Tongue (tissue), 2 donors: ENCODE measurements around the gene FOXC2. TPM values are rescaled to one million over a fixed set of nuclear protein-coding genes. Genes with fewer than 3 reads are reported as not detected.
A peak's percentile ranks its signal among the peaks of the same experiment; 100 is the strongest.
"Not testable (repeated sequence)": the region's sequence is repeated elsewhere in the genome, so short reads cannot be mapped to it uniquely, and the experiment has no call there.

Experiments
- DNase-seq: peaks from one replicate; pipeline ENCODE4 v3.0.0-alpha.2; 2015
- total RNA-seq: library from RNA; depleted of rRNA; stranded (reverse); fragments of >200 nt; gene quantifications from one replicate; pipeline ENCODE4 v1.2.3, GENCODE V29; 2014

FOXC2 gene
- total RNA-seq, 1 donor from 2014 or later, result 1.0 TPM

DNA sequence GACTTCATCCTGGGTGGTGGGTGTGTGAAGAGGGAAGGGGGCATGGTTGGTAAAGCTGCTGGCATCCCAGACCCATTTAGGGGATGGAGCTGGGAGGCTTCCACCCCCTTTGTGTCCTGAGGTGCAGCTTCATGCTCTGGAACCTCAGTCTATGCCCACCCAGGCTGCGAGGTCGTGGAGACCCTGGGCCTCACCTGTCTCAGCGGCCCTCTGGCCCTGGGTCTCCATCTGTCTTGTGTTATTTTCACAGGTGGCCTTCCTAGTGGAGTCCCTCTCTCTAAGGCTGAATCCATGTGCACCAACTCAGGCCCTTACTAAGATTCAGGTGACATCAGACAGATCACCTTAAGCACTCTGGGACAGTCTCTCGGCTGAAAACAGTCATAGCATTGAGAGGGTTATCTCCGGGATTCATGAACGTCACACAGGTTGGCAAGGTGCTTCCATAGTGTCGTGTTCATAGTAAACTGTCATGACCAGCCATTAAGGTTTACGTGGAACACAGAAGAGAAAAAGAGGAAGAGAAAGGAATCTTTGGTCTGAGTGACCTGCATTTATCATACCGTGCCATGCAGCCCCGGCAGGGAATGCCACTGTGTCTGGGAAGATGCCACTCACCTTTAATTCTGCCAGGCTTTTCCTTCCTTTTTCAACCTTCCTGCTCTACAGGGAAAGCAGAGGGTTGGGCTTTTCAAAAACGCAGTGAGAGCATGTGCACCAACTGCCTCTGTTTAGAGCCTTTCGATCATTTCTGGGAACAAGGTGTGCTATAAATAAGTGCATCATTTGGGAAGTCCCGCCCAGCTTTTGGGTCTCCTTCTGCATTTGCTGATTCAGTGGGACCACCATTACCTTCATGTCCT is 7.2 kb downstream of the FOXC2 start:
- DNase-seq, result no peak

DNA sequence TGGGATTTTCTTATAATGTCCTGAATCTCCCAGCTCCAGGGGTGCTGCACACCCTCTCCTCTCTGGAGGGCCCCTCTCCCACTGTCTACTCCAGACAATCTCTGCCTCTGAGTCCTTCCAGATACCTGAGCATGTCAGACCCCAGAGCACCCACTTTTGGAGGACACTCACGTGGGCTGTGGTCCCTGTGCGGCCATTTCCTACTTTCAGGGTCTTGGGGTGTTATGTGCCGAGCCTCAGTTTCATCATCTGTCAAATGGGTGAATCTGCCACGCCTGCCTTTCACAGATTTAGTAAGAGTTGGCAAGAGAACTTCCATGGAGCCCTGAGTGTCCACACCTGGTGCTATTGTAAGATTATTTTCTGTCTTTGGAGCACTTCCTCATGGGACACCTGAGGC is 8.0 kb downstream of the FOXC2 start:
- DNase-seq, result no peak

DNA sequence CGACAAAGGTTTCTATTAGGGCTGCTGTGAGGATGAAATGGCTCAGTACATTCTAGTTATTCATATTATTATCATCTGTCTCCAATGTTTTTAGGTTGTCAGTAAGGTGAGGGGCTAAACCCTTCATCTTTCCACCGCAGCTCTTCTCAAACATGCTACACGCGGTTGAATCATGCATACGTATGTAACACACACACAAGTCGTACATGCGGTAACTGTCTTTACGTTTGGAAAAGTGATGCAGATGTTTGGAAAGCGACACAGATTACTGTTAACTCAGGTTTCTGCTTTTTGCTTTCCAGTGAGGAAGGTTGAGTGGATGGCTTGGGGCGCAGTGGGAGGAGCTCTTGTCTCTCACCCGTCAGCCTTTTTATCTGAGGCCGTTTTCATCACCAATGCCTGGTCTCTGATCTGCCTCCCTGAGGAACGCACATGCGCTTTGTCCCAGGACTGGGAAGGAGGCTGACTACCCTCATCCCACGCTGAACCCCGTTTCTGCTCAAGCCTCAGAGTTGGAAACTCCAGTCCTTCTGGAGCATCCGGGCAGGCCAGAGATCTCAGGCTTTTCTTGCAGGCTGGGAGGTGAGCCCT is 8.6 kb downstream of the FOXC2 start:
- DNase-seq, result no peak

DNA sequence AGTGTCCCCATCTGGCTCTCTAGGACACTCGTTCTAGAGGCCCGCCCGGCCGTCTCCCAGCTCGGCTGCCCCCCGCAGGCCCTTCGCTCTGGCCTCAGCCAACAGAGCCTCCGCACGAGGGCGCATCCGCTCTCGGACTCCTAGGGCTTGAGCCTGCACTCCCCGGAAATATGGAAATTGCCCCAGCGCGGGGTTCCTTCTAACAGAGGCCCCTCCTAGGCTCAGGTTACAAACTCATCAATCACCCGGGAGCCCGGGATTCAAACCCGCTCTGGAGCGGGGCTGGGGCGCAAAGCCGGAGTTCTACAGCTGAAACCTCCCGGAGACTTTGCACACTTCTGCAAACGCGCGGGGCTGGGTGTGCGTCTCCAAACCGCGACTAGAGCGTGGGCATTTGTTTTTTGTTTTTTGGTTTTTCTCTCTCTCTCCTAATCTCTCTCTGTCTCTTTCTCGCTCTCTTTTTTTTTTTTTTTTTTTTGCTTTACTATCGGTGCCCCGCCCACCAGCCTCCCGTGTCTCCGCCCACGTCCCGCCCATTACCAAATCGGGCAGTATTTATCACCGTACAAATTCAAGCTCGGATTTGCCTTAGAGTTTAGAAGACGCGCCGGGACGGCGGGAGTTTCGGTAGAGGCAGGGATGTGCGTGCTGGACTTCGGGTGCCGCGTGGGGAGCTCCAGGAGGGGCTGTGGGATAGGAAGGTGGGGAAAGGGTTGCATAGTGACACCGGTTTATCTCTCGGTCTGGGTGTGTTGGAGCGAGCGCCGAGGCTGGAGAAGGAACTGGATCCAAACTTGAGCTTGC is 9.3 kb downstream of the FOXC2 start:
- peak; percentile 81 for DNase-seq

GRCh38 chr16:86576591-86577313 is 10.1 kb downstream of the FOXC2 start:
- DNase-seq, result no peak

- no peak for DNase-seq
Observed at GRCh38 chr16:86577314-86577971, 10.8 kb downstream of the FOXC2 start.

DNA sequence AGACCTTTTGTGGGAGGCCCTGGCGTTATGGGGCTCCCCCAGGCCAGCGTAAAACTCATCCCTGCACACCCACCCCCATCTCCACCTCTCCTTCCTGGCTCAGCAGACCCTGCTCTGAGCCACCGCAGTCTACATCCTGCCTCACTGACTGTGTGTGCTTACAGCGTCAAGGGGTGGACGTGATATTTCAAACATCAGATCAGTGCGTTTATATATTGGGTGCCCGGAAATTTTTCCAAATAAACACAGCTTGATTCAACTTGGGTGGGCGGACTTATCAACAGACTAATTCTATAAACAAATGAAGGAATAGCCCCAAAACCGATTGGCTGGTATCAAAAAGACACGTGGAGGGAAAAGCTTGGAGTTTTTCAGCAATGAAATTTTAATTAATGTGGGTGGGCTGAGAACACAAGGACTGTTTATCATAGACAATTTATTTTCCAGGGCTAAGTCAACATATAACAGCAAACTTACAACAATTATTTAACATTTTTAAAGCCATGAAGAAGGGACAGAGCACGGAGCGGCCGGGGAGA is 11.5 kb downstream of the FOXC2 start, which contains the start of gene FOXL1:
Gene FOXL1 (plus strand): TSS at position 489 of the 539 bp plus-strand sequence. CDS start 175 bp downstream, outside the sequence.
- no peak for DNase-seq

- no peak for DNase-seq
Observed at GRCh38 chr16:86578611-86579267, 12.1 kb downstream of the FOXC2 start.

DNA sequence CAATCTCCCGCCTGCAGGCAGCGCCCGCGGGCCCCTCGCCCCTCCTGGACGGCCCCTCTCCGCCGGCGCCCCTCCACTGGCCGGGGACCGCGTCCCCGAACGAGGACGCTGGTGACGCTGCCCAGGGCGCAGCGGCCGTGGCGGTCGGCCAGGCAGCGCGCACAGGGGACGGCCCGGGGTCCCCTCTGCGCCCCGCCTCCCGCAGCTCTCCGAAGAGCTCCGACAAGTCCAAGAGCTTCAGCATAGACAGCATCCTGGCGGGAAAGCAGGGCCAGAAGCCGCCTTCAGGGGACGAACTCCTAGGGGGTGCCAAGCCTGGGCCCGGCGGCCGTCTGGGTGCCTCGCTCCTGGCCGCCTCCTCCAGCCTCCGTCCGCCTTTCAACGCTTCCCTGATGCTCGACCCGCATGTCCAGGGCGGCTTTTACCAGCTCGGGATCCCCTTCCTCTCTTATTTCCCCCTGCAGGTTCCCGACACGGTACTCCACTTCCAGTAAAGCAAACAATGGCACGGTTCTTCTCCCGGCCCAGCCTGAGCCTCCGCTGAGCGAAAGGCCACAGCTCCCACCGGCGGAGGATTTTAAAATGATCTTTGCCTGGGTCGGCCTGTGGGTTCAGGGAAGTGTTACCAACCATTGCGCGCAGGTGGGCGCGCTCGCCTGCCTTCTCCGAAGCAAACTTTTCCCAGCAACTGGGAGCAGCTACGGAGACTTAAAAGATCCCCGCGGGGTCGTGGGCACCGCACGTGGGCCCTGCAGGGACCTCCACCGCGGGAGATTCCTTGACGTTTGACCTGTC is 12.8 kb downstream of the FOXC2 start:
- DNase-seq, result no peak

GRCh38 chr16:86580063-86580790 is 13.6 kb downstream of the FOXC2 start:
- no peak for DNase-seq

GRCh38 chr16:86580791-86581170 is 14.2 kb downstream of the FOXC2 start:
- DNase-seq, result no peak

GRCh38 chr16:86581458-86581857 is 14.8 kb downstream of the FOXC2 start:
- no peak for DNase-seq

DNA sequence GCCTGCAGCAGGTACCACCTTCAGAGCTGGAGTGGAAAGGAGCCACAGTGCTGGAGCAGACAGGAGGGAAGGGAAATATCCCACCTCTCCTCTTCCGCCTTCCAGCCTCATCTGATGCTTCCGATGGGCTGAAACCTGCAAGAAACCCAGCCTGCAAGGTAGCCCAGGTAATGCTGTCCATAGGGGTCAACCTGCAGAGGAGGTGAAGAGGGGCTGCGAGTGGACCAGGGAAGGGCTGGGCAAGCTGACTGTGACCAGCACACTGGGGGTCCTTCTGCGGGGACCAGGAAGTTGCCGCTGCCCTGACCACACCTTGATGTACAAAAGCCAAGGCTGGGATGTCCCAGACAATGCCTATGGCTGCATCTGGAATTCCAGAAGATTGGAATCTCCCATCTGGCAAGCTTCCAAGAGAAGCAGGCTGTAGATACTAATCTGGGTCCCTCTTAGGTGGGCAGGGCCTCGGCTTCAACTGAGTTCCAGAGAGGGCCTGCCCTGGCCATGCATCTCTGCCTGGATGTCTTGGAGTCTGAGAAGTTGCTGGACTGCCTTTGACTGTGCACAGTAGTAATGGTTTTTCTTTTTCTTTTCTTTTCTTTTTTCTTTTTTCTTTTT is 17.5 kb downstream of the FOXC2 start:
- DNase-seq, result no peak

DNA sequence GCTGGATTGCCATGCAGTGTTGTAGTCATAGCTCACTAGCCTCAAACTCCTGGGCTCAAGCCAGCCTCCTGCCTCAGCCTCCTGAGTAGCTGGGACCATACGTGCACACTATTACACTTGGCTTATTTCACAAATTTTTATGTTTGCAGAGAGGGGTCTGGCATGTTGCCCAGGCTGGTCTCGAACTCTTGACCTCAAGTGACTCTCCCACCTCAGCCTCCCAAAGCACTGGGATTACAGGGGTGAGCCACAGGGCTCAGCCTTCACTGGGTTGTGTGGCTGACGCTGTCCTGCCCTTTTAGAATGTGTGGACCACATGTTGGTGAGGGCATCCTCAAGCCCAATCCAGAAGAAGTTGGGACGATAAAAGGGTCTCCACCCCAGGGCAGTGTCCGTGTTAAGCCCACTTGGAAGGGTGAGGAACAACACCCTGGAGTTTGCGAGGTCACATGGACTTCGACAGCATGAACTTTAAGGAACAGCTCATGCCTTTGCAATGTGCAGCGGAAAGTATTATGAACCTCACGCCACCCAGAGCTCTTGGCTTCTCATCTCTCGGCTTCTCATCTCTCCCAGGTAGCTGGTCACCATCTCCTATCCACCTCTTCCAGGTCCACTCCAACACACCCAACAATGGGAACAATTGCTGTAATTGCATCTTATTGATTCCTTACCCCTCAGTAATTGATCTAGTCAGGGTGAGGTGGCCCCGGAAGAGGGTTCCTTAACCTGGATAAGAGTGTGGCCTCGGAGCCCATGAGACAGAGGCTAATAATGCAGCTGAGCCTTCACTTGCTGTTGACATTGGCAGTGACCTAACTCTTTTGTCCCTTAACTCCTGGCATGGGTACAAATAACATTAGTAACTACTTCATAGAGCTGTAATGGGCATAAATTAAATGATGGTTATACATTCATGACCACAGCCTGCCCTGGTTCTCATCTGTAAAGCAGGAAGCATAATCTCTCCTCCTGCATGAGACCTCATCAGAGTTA is 18.4 kb downstream of the FOXC2 start:
- DNase-seq, result no peak

DNA sequence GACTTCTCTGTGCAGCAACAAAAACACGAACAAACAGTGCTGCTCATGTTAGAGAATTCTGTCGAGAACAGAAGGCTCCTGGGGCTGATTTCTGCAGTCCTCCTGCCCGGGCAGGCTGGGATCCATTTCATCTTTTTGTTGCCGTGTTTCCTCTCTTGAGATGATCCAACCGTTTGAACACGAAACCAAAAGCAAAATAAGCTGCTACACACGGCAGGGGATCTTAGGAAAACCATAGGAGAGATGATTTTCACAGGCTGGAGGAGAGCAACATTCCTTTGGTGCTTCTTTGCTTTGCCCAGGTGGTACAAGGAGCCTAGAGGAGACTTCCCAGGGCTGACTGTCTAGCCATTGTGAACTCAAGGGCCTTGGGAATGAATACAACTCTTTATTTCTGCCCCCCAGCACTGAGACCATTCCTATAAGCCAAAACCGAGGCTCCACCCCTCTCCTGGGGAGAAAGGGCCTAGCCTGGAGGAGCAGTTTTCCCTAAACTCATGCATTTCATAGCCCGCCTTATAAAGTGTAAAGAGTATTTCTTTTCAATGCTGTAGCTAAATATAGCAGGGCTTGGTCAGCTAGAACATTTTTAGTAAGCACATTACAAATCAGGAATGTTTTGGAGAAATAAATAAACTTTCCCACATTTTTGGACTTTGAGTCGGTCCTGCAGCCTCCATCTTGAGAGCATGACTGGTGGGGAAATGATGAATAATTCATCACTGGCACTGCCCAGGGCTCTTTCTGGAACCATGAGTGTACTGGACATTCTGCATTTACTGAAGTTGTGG is 19.4 kb downstream of the FOXC2 start:
- no peak for DNase-seq

DNA sequence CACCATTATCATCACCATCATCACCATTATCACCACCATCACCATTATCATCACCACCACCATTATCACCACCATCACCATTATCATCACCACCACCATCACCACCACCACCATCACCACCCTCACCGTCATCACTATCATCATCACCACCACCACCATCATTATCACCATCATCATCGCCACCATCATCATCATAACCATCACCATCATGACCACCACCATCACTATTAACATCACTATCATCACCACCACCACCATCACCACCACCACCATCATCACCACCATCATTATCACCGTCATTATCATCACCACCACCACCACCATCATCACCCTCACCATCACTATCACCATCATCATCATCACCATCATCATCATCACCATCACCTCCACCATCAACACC is 20.9 kb downstream of the FOXC2 start:
- no peak for DNase-seq

DNA sequence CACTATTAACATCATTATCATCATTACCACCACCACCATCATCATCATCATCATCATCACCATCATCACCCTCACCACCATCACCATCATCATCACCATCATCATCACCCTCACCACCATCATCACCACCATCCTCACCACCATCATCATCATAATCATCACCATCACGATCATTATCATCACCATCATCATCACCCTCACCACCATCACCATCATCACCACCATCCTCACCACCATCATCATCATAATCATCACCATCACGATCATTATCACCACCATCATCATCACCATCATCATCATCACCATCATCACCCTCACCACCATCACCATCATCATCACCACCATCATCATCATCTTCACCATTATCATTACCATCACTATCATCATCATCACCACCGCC is 21.3 kb downstream of the FOXC2 start:
- DNase-seq, result not testable (repeated sequence)
